HG03039 (cell line): ENCODE measurements around the gene RICTOR.
"Not testable (repeated sequence)": the region's sequence is repeated elsewhere in the genome, so short reads cannot be mapped to it uniquely, and the experiment has no call there.

Source experiments
- ATAC-seq: cut with Tn5 transposase; IDR thresholded peaks from one replicate; pipeline ENCODE4 v1.9.1; 2021; ENCODE audit warnings: mild to moderate bottlenecking, moderate library complexity; ENCODE audit not compliant: unreplicated experiment

RICTOR gene

GRCh38 chr5:39057734-39058133 is 16.5 kb downstream of the RICTOR start:
- no peak for ATAC-seq

- ATAC-seq: no peak
Observed at GRCh38 chr5:39055768-39056398, 18.3 kb downstream of the RICTOR start.

GRCh38 chr5:39055027-39055767 is 19.0 kb downstream of the RICTOR start:
- ATAC-seq: no peak

GRCh38 chr5:39053189-39053588 is 21.0 kb downstream of the RICTOR start:
- ATAC-seq: no peak

GRCh38 chr5:39052141-39052540 is 22.1 kb downstream of the RICTOR start:
- ATAC-seq: no peak

GRCh38 chr5:39049315-39049714 is 24.9 kb downstream of the RICTOR start:
- ATAC-seq: no peak

- ATAC-seq: no peak
Observed at GRCh38 chr5:39040875-39041274, 33.3 kb downstream of the RICTOR start.

- not testable (repeated sequence) for ATAC-seq
Observed at GRCh38 chr5:39034493-39034892, 39.7 kb downstream of the RICTOR start.

GRCh38 chr5:39031041-39031440 is 43.2 kb downstream of the RICTOR start:
- ATAC-seq: no peak

- ATAC-seq: no peak
Observed at GRCh38 chr5:39025456-39025855, 48.7 kb downstream of the RICTOR start.

GRCh38 chr5:39024884-39025283 is 49.3 kb downstream of the RICTOR start:
- no peak for ATAC-seq

GRCh38 chr5:39024005-39024404 is 50.2 kb downstream of the RICTOR start:
- no peak for ATAC-seq

- no peak for ATAC-seq
Observed at GRCh38 chr5:39023121-39023520, 51.1 kb downstream of the RICTOR start.

GRCh38 chr5:39022151-39022550 is 52.0 kb downstream of the RICTOR start:
- no peak for ATAC-seq

GRCh38 chr5:39021413-39021812 is 52.8 kb downstream of the RICTOR start:
- ATAC-seq: no peak

GRCh38 chr5:39020458-39020857 is 53.7 kb downstream of the RICTOR start:
- ATAC-seq: no peak

- no peak for ATAC-seq
Observed at GRCh38 chr5:39019254-39019653, 54.9 kb downstream of the RICTOR start.

- ATAC-seq: no peak
Observed at GRCh38 chr5:39017504-39017903, 56.7 kb downstream of the RICTOR start.

GRCh38 chr5:39016587-39017275 is 57.5 kb downstream of the RICTOR start:
- no peak for ATAC-seq

- ATAC-seq: no peak
Observed at GRCh38 chr5:39015743-39016586, 58.2 kb downstream of the RICTOR start.

GRCh38 chr5:39014561-39014960 is 59.6 kb downstream of the RICTOR start:
- ATAC-seq: no peak
